ENCODE measurements around the gene GHR.
"Not testable (repeated sequence)": the region's sequence is repeated elsewhere in the genome, so short reads cannot be mapped to it uniquely, and the experiment has no call there.

The GHR gene

DNA sequence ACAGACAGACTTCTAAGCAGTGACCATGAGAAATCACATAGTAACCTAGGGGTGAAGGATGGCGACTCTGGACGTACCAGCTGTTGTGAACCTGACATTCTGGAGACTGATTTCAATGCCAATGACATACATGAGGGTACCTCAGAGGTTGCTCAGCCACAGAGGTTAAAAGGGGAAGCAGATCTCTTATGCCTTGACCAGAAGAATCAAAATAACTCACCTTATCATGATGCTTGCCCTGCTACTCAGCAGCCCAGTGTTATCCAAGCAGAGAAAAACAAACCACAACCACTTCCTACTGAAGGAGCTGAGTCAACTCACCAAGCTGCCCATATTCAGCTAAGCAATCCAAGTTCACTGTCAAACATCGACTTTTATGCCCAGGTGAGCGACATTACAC is 295.4 kb downstream of the GHR start:
- DNase-seq (ENCODE audit: low spot score): no peak

- DNase-seq (ENCODE audit: low spot score): no peak
These were observed 295.8 kb downstream of the GHR start for GRCh38 chr5:42719034-42719433.

DNA sequence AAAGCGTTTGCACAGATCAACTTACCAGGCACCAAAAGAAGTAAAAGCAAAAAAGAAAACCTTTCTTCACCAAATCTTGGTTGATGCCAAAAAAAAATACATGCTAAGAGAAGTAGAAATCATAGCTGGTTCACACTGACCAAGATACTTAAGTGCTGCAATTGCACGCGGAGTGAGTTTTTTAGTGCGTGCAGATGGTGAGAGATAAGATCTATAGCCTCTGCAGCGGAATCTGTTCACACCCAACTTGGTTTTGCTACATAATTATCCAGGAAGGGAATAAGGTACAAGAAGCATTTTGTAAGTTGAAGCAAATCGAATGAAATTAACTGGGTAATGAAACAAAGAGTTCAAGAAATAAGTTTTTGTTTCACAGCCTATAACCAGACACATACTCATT is 297.0 kb downstream of the GHR start:
- DNase-seq (ENCODE audit: low spot score): no peak

DNA sequence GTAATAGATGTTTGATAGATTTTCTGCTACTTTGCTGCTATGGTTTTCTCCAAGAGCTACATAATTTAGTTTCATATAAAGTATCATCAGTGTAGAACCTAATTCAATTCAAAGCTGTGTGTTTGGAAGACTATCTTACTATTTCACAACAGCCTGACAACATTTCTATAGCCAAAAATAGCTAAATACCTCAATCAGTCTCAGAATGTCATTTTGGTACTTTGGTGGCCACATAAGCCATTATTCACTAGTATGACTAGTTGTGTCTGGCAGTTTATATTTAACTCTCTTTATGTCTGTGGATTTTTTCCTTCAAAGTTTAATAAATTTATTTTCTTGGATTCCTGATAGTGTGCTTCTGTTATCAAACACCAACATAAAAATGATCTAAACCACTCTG is 298.2 kb downstream of the GHR start:
- no peak for DNase-seq (ENCODE audit: low spot score)

GRCh38 chr5:42734531-42735058 is 311.4 kb downstream of the GHR start:
- DNase-seq (ENCODE audit: low spot score): not testable (repeated sequence)

DNA sequence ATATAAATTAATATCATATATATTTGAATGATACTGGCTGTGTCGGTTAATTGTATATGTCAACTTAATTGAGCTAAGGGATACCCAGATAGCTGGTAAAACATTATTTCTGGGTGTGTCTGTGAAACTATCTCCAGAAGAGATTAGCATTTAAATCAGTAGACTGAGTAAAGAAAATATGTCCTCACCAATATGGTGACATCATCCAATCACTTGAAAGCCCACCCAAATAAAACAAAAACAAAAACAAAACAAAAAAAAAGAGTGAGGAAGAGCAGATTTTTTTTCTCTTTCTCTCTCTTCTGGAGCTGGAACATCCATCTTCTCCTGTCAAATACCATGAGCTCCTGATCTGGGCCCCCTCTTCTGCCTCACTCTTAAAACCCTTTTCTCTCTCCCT is 317.7 kb downstream of the GHR start:
- no peak for DNase-seq (ENCODE audit: low spot score)

DNA sequence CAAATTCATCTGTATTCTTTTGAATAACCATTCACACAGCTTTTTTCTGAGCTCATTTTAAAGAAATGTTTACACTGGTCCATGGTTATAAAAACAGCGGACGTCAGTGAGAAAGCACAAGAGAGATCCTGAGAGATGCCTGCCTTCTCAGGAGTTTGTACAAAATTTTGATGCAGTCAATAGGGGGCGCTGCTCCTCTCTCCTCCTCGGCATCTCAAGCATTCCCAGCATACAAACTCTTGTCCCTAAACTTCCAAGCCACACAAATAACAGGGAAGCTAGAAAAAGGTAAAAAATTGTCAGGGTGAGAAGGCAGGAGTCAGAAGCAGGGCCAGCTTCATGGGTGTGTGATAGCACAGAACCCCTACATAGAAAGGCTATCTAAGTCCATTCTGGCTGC is 322.2 kb downstream of the GHR start:
- DNase-seq (ENCODE audit: low spot score): no peak

- DNase-seq (ENCODE audit: low spot score): no peak
These were observed 322.6 kb downstream of the GHR start for GRCh38 chr5:42745856-42746255.

- no peak for DNase-seq (ENCODE audit: low spot score)
These were observed 325.8 kb downstream of the GHR start for GRCh38 chr5:42749020-42749419.

- DNase-seq (ENCODE audit: low spot score): no peak
These were observed 327.3 kb downstream of the GHR start for GRCh38 chr5:42750507-42750906.

DNA sequence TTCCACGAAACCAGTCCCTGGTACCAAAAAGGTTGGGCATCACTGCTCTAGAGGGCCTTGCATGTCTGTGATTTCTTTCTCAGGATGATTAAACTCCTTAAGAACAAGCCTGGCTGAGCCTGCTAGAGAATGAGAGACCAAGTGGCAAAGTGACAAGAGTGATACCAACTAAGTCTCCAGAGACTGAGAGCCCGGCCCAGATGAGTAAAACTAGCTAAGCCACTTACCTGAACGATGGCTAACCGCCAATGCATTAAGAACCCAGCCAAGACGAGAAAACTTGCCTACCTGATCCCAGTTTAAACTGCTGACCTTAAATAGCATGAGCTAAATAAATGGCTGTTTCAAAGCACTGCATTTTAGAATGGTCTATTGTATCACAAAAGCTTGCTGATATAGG is 327.8 kb downstream of the GHR start:
- DNase-seq (ENCODE audit: low spot score): no peak

DNA sequence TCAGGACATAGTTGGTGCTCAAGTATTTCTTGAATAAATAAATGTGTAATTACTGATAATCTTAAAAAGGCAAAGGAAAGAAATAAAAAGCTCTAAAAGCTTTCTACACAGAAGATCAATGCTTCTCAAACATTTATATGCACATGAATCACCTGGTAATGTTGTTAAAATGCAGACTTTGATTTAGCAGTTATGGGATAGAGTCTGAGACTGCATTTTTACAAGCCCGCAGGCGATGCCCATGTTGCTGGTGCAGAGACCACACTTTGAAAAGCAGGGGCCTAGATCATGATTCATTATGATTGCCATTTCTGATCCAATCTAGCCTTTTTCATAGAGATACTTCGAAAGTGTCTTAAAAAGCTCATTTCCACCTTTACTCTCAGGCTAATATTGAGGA is 329.9 kb downstream of the GHR start:
- DNase-seq (ENCODE audit: low spot score): no peak

DNA sequence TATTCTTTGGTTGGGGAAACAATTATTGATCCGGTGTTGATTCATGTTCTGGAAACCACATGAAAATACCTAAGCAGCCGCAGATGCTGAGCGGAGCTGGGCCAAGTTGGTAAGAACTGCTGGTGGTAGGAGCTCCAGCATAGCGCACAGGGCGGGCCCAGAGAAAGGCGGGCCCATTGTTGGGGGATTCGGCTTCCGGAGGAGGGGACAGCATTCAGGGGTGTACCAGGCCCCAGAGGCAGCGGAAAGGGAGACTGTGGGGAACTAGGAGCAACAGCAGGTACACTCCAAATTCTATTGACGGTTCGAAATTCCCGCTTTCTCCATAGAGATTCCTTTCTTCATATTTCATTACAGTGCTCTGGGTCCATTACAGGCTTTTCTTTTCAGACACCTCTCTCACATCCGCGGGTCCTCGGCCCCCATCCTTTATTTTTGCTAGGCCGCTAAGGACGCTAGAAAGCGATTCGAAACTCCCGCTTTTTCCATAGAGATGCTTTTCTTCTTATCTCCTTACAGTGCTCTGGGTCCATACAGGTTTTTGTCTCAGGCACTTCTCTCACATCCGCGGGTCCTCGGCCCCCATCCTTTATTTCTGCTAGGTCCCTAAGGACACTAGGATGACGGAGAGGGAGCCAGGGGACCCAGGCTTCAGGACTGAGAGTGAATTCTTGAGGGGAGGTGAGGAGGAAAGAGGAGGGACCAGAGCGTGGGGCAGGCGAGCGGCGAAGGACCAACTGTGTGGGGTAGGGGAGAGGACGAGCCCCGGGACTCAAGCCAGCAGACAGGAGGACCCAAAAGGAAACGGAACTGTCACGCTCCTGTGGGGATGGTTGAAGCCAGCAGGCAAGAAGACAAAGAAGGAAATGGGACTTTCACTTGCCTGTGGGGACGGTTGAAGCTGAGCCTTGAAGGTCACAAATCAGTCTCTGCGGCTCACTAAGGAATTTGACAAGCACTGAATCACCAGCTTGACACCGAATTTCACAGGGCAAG is 333.7 kb downstream of the GHR start, which contains the start of gene CCDC152:
Gene CCDC152, plus strand, starts transcription at position 213 of the 996 bp plus-strand sequence. CDS start 2,304 bp downstream, outside the sequence.
- peak; percentile 29 for DNase-seq (ENCODE audit: low spot score)

DNA sequence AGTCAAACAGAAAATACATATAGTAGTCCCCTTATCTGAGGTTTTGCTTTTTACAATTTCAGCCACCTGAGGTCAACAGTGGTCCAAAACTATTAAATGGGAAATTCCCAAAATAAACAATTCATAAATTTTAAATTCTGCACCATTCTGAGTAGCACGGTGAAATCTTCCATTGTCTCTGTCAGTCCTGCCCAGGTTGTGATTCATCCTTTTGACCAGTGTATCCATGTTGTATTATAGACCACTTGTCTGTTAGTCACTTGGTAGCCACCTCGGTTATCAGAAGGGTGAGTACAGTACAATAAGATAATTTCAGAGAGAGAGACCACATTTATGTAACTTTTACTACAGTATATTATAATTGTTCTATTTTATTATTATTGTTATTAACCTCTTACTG is 336.2 kb downstream of the GHR start:
- DNase-seq (ENCODE audit: low spot score): no peak

DNA sequence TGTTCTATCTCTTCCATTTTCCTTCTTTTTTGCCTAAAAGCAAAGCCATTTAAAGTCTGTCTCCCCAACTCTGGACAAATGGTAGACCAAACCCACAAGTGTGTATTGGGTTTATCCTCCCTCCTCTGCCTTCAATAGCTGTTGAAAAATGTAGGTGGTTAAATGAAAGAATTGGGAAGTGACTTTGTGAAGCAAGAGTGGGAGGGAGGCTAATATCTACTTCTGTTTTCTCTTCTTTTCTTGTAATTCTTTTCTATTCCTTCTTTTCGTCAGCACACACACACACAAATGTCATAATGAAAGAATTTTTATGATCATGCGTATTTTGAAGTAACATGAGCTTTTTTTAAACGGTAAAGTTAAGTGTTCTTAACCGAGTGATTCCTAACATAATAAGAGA is 337.2 kb downstream of the GHR start:
- DNase-seq (ENCODE audit: low spot score): no peak

DNA sequence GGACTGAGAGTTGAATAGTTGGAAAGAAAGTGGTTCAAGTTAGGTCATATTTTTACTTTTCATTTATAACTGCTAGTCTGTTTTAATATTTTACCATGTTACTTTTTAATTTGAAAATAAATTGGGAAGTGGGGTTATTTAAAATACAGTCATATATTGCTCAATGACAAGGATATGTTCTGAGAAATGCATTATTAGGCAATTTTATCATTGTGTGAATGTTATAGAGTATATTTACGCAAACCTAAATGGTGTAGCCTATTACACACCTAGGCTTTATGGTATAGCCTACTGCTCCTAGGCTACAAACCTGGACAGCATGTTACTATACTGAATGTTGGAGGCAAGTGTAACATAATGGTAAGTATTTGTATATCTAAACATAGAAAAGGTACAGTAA is 338.6 kb downstream of the GHR start:
- DNase-seq (ENCODE audit: low spot score): no peak

GRCh38 chr5:42767491-42768105 is 344.4 kb downstream of the GHR start:
- peak; percentile 30 for DNase-seq (ENCODE audit: low spot score)

DNA sequence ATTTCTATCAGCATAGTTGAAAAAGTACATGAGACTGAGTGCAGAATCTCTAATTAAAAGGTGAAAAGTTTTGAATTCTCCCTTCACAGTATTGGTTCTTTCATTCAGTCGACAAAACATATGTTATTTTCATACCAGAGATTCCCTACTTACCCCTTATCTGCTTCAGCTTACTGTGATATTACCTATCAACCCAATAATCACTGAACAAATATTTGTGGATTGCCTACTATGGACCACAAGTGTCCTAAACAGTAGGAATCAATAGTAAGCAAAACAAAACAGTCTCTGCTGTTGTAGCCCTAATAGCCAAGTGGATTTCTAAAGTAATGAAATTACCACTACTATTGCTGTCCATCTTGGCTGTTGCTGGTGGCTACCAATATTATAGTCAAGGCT is 344.9 kb downstream of the GHR start:
- no peak for DNase-seq (ENCODE audit: low spot score)

DNA sequence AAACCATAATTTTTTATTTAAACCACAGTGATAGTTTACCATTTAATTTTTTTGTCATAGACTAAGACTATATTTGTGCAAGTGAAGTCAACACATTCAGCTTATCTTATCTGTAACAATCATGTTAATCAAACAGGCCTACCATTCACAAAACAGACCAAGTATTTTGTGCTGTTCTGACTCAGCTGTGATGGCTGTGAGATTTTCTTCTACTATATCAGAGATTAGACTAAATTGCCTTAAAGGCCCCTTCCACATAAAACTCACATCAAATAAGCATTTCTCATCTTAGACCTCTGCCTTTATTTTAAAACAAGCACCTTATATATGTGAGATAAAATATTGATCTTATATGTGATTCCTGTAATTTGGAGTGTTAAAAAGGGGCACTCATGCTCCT is 346.8 kb downstream of the GHR start:
- DNase-seq (ENCODE audit: low spot score): no peak
